ENCODE results near the gene ZBTB7A.

- no peak for TF ChIP-seq POLR2A (IDR thresholded peaks at IDR 0.05)
- TF ChIP-seq, protein P1, sequence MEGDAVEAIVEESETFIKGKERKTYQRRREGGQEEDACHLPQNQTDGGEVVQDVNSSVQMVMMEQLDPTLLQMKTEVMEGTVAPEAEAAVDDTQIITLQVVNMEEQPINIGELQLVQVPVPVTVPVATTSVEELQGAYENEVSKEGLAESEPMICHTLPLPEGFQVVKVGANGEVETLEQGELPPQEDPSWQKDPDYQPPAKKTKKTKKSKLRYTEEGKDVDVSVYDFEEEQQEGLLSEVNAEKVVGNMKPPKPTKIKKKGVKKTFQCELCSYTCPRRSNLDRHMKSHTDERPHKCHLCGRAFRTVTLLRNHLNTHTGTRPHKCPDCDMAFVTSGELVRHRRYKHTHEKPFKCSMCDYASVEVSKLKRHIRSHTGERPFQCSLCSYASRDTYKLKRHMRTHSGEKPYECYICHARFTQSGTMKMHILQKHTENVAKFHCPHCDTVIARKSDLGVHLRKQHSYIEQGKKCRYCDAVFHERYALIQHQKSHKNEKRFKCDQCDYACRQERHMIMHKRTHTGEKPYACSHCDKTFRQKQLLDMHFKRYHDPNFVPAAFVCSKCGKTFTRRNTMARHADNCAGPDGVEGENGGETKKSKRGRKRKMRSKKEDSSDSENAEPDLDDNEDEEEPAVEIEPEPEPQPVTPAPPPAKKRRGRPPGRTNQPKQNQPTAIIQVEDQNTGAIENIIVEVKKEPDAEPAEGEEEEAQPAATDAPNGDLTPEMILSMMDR (IDR thresholded peaks at IDR 0.05), result no peak
Observed at GRCh38 chr19:4058693-4059452, 7.8 kb downstream of the ZBTB7A start.

All from tibial nerve (tissue), 3 donors.